HG03342 (cell line): ENCODE results near the gene PGBD4.

Experiments used
- ATAC-seq: cut with Tn5 transposase; IDR thresholded peaks from one replicate; pipeline ENCODE4 v1.9.1; 2021; ENCODE audit warnings: mild to moderate bottlenecking, moderate library complexity; ENCODE audit not compliant: unreplicated experiment

PGBD4 gene

DNA sequence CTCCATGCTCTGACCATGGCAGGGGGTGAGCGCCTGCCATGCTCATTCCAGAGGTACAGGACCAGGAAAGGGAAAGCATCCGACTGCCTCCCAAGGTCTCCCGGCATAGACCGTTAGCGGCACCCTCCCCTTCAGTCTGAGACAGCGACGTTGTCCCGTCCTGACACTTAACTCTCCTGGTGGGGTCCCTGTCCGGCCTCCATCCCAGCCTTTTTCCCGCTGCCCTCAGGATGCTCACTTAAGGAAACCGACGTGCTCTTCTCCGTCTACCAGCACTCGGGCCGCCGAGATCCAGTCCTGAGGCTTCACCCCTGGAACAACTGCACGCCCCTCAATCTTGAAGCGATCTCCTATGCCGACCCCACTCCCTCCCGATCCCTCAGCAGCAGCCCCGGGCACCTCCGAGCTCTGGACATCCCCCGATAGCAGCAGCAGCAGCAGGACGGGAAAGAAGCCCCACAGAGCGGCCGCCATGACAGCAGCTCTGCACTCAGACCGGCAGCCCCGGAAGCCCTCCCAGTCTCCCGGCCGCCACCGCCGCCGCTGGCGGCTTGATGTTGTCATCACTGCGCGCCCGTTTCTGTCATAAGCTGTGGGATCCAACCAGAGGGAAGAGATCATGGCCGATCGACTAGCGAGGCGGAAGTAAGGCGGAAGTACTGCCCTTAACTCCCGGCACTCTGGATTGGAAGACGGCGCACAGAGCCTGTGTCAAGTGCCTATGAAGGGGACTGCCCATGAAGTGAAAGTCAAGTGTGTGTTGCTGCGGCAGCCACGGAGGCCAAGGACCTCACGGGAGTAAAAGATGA is at the start of gene PGBD4, which contains the start of gene EMC7:
Gene PGBD4 (plus strand): TSS at position 718 of the 809 bp plus-strand sequence. CDS start 449 bp downstream, outside the sequence.
Gene EMC7 (minus strand): TSS at position 497 of the 809 bp plus-strand sequence. CDS start 23 bp downstream, at position 474.
- ATAC-seq: peak; percentile 96

DNA sequence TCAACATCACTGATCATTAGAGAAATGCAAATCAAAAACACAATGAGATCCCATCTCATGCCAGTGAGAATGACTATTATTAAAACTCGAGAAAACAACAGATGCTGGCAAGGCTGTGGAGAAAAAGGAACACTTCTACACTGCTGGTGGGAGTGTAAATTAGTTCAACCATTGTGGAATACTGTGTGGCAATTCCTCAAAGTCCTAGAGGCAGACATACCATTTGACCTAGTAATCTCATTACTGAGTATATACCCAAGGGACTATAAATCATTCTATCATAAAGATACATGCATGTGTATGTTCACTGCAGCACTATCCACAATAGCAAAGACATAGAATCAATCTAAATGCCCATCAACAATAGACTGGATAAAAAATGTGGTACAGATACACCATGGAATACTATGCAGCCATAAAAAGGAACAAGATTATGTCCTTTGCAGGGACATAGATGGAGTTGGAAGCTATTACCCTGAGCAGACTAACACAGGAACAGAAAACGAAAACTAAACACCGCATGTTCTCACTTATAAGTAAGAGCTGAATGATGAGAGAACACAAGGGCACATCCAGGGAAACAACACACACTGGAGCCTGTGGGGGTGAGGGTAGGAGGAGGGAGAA is 47.7 kb upstream of the PGBD4 start:
- no peak for ATAC-seq

DNA sequence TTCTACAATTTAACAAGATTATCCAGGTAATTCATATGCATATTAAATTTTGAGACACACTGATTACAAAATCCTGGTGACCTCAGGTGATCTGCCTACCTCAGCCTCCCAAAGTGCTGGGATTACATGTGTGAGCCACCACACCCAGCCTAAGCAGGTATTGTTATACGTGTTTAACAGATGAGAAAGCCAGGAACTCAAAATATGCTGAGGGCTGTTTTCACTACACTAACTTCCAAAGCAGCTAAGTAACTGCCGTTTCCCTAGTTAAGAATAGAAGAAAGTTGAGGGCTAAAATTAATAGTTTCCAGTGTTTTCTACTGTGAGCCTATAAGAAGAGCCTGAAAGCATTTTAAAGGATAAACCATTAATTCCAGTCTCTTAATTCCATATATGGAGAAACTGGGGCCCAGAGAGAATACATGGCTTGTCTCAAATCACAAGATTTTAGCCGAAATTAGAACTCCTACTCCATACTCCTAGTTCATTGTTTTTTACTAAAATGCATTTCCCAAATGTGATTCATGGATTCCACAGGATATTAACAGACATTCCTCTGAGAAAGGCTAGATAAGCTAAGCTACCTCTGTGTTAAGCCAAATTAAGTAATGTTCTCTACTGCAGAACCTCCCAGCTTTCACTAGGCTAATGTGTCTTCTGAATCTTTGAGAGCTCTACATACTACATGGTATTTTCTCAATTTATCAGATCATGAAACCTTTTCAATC is 45.9 kb upstream of the PGBD4 start:
- ATAC-seq: no peak

DNA sequence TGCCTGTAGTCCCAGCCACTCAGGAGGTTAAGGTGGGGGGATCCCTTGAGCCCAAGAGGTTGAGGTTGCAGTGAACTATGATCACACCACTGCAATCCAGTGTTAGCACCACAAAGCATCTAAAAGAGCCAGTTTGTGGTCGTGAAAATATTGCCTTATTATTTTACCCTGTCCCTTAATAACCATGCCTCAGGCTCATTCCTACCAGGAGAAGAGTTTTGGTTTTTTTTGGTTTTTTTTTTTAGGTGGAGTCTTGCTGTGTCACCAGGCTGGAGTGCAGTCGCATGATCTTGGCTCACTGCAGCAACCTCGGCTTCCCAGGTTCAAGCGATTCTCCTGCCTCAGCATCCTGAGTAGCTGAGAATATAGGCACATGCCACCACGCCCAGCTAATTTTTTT is 45.0 kb upstream of the PGBD4 start:
- ATAC-seq: no peak

DNA sequence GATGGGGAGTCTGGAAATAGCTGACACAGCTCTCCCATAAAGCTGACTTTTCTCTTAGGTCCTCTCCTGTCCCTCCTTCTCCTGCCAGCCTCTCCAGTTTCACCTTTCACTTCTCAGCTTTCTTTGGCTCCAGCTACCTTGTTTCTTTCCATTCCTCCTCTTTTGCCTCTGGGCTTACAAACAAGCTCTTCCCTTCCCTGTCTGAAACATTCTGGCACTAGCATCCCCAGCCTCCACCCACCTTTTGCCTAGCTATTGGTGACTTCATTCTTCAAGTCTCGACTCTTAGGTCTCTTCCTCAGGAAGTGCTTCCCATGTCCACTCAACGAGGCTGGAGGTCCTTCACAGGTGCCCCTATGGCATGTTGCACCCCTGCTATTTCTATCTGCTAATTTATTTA is 42.4 kb upstream of the PGBD4 start:
- no peak for ATAC-seq

DNA sequence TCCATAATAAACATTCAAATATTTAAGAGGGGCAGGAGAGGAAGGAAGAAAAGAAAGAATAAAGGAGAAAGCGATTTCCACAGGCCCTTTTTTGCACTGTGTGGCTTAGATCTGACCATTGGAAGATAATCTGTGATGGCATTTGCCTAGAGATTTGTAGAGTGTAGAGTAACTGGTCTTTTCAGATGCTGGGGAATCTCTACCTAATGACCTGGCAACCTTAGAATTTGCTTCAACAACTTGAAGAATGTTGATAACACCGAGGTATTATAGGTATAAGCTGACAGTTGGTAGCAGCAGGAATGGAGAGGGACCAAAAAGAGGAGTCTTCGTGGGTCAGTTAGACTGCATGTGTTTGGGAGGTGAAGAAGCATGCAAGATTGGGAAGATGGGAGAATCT is 41.9 kb upstream of the PGBD4 start:
- ATAC-seq: no peak

DNA sequence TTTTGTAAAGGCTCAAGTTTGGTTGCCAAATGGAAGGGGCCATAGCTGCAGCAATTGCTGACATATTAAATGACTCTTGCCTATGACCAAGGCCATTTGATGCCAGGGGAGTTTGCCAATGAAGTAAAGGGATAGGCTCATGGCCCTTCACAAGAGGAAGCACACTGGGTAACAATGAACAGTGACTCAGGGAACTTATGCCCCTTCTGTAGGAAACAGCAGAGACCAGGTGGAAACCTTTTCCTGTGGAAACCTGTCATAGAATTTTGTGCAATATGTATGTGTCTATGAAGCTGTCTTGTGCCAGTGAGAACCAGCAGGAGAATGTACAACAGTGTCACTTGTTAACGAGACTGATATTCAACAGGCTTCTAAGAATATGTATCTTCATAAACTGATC is 37.4 kb upstream of the PGBD4 start:
- ATAC-seq: no peak

DNA sequence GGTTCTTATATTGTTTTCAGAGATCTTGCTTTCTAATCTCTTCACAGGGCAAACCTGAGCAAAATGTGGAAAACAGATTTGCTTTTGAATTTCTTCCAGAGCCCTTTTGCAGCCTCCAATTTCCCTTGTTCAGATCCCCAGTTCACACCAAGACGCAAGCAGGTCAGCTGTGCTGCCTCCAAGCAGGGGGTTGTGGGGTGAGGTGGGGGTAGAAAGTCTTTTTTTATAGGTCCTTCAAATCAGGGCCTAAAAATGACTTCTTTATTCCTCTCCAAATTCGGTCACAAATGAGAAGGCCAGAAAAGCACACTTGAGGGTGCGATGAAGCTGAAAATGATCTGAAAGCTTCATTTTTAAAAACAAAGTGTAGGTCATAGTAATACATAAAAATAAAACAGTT is 36.6 kb upstream of the PGBD4 start:
- no peak for ATAC-seq

DNA sequence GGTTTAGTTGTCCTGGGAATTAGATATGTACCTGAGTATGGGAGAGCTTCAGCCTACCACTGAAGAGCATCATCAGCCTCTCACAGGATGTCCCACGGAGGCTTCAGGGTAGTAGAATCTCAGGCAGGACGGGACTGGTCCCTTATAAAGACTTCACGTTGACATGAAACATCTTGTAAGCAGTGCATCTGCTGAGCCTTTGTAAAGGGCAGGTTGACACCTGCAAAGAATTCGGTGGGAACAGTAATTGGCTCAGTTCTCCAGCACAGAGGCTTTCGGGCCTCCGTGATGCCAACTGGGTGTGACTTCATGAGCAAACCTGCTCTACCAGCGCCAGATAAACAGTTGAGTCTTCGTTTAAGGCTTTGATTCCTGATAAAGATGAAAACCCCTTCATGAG is 35.9 kb upstream of the PGBD4 start:
- no peak for ATAC-seq

DNA sequence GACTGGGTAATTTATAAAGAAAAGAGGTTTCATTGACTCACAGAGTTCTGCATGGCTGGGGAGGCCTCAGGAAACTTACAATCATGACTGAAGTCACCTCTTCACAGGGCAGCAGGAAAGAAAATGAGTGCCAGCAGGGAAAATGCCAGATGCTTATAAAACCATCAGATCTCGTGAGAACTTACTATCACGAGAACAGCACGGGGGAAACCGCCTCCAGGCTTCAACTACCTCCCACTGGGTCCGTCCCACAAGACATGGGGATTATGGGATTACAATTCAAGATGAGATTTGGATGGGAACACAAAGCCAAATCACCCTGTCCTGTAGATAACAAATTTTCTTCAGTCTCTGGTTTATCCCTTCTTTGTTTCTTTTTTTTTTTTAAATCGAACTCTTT is 31.9 kb upstream of the PGBD4 start:
- ATAC-seq: no peak

DNA sequence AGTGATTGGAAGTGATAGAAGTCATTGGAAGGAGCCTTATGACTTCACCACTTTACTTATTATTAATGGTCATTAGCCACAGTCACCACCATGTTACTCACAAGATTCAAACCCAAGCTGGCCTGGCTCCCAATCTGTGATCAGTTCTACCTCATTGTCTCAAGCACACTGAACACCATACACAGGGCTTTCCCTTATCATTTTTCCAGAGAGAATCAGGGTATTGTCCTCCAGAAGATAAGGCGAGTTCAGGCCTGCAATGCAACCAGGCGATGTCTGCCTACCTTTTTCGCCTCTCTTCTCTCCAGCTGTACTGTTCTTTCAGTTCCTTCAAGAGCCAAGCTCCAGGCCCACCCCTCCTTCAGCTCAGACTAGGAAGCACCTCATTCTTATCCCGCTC is 25.1 kb upstream of the PGBD4 start:
- ATAC-seq: no peak

DNA sequence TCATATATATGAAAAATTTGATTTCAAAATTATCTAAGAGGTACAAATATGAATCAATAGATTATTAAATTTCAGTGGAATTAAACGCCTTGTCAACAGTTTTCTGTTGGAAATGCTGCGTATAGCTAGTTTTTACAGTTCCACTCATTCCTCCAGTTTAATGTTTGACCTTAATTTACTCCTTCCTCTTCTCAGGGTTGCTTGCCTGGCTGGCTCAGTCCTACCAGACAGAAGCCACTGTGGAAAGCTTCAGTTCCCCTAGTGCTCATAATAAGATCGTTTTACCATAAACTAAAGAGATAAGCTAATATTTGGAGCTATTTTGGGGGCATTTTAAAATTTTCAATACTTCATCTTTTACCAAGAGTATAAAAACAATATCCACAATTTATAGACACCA is 23.0 kb upstream of the PGBD4 start:
- ATAC-seq: no peak

DNA sequence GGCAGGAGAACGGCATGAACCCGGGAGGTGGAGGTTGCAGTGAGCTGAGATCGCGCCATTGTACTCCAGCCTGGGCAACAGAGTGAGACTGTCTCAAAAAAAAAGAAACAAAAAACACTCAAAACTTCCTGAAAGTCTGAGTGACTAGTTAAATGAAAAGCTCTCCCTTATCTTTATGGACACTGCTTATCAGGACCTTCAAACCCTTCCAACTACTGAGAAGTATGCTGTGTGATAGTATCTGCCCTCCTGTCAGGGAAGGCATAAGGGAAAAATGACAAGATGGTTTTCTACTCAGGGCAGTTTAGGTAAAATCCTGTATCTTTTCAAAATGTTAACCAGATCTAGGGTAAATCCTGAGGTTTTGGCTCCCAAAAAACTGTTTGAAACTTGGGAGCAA is 22.0 kb upstream of the PGBD4 start:
- ATAC-seq: no peak

DNA sequence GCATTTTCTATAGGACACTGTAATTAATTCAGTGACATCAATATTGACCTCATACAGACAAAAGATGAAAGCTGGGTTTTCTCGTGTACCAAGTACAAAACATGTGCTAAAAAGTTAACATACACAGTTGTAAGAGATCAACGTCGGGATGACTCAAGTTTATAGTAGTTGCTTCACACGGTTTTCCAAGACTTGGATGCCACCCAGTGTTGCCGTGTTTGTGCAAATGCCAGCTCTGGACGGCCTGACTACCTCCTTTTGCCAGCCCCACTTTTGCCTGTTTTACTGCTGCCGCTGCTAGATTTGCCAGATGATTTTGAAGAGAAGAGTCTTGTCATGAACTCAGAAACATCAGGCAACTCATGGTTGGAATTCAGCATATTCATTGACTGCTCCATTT is 17.8 kb upstream of the PGBD4 start:
- no peak for ATAC-seq

DNA sequence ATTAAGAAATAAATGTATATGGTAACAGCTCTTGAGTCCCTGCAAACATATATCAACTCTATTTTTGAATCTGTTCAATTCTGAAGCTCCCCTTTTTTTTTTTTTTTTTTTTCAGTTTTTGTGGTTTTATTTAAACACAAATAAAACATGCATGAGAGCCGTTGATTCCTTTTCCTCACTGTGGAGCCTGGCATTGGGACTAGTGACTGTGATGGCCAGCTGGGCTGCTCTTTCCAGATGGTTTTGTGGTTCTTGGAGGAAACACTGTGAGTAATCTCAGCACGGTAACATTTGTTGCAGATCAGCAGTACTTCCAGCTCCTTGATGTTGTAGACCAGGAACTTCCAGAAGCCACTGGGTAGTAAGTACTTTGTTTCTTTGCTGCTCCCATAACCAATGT is 16.1 kb upstream of the PGBD4 start:
- no peak for ATAC-seq

DNA sequence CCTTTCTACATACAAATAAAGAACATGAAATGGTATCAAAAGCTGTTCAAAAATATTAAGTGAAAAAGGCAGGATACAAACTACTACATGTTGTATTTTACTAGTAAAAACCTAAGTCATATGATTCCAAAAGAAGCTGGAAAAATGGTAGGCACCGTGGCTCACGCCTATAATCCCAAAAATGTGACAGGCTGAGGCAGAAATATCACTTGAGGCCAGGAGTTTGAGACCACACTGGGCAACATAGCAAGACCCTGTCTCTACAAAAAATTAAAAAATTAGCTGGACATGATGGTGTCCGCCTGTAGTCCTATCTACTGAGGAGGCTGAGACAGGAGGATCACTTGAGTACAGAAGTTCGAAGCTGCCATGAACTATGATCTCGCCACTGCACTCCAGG is 2.0 kb upstream of the PGBD4 start:
- ATAC-seq: no peak

DNA sequence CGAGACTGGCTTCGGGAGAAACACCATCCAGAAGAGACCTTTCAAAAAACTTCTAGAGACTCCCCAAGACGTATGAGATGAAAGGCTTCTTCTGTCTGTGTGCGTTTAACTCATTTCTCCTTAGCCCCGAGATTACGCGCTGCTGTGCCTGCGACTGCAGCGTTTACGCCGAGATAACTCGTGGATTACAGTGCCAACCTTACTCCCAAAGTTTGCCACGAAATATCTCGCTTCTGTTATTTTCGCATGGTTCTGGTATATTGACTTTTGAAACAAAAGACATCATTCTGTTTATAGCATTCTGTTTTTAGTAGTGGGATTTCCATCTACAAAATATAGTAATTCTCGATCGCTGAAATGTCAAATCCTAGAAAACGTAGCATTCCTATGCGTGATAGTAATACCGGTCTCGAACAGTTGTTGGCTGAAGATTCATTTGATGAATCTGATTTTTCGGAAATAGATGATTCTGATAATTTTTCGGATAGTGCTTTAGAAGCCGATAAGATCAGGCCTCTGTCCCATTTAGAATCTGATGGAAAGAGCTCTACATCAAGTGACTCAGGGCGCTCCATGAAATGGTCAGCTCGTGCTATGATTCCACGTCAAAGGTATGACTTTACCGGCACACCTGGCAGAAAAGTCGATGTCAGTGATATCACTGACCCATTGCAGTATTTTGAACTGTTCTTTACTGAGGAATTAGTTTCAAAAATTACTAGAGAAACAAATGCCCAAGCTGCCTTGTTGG is 467 bp downstream of the PGBD4 start:
- ATAC-seq: no peak

DNA sequence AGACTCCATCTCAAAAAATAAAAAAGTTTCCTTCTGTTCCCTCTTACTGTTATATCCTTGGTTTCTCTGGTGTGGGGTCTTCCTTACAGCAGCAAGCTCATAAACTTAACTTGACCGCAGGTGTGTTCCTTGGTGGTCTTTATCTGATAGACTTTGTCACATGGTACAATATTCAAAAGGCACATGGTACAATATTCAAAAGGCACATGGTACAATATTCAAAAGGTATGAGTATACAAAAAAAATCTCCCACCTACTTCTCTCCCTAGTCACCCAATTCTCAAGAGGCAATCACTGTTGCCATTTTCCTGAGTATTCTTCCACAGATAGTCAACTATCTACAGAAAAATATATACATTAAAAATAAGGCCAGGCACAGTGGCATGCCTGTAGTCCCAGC is 4.5 kb downstream of the PGBD4 start:
- no peak for ATAC-seq

DNA sequence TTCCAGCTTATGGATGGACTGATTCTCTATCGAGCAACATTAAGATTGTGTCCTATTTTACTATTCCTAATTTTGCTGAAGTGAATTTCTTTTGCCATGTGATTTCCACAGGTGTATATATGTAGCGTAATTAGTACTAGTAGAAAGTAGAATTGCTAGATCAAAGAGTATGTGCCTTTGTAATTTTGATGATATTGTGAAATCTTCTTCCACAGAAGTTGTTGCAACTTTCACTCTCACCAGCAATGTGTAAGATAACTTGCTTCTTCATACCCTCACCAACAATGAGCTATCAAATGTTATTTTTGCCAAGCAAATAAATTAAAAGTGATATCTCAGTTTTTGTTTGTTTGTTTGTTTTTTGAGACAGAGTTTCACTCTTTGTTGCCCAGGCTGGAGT is 5.4 kb downstream of the PGBD4 start:
- ATAC-seq: no peak

DNA sequence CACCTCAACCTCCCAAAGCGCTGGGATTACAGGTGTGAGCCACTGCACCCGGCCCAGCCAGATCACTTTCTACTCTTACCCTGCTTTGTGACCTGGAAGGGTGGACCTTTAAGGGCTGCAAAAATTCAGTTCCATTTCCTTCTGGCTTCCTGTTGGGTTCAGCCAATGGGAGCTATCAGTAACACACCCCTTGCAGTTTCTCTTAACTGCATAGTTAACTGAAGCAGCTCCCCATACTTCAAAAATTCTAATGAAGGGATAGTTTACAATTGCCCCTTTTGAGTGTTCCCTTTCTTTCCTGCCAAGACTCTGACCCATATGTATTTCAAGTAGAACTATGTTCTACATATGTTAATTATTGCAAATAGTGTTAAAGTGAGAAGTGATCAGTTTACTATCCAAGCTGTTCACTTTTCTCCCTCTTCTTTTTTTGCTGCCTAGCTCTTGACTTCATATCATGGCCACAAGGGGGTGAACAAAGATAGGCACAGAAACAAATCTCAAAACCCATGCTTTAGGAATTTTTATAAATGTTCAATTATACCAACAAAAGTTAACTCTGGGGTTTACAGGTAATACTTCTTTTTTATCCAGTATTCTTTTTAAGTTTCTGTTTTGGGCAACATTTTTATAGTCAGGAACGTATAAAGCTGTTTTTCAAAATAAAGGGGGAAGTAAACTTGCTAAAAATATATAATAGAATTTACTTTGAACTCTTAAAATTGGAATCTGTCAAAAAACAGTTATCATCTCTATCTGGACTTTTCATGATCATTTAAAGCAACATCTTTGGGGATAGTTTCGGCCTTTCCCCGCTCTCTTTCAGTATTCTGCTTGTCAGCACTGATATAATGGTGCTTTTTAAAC is 8.1 kb downstream of the PGBD4 start:
- ATAC-seq: peak; percentile 51
